GM12878 (cell line): ENCODE results near the gene DNAH1. TPM values are rescaled to one million over a fixed set of nuclear protein-coding genes. Genes with fewer than 3 reads are reported as not detected.
A peak's percentile ranks its signal among the peaks of the same experiment; 100 is the strongest.

Experiments used
- ATAC-seq: fragments of 200-7000 bp; cut with Tn5 transposase; 3 replicates; pipeline ENCODE4 v1.9.1; 2020; ENCODE audit warnings: mild to moderate bottlenecking, moderate library complexity
- BruUV-seq: library from RNA; stranded (reverse); fragments of 400-500 nt; replicated peaks from 2 replicates; lab custom pipeline; 2021; lab: Mats Ljungman, UMichigan
- CTCF ChIA-PET: fragments of 300-600 bp; sonication (Branson Sonifier 250); formaldehyde crosslinking; extraction: SDS; loops from one replicate; lab custom pipeline; 2021; ENCODE audit warnings: inconsistent platforms; lab: Yijun Ruan, JAX
- POLR2A ChIA-PET: fragments of 350-600 bp; formaldehyde crosslinking; extraction: SDS; loops from one replicate; lab custom pipeline; 2021; ENCODE audit warnings: inconsistent platforms; lab: Charles Lee
- RAD21 ChIA-PET: fragments of 300-600 bp; sonication (Branson Sonifier 250); formaldehyde crosslinking; loops from one replicate; lab custom pipeline; 2023; ENCODE audit warnings: antibody characterized with exemption; ENCODE audit not compliant: unreplicated experiment; lab: Charles Lee
- SMC1A ChIA-PET: fragments of 300-600 bp; sonication (Branson Sonifier 250); formaldehyde crosslinking; loops from one replicate; lab custom pipeline; 2023; ENCODE audit not compliant: unreplicated experiment, uncharacterized antibody; lab: Charles Lee
- DNase-seq: peaks from one replicate; pipeline ENCODE4 v3.0.0-alpha.2; 2011; ENCODE audit warnings: low read depth, low spot score
- FAIRE-seq: peaks from 3 replicates; lab custom pipeline; 2011; peaks lifted over from hg19 to GRCh38; lab: Jason Lieb, UNC
- H2AFZ ChIP-seq: 2 replicates; pipeline ENCODE4 v1.6.0; 2011; ENCODE audit warnings: low read depth, low read length, control low read depth; ENCODE audit not compliant: control insufficient read depth
- H3K27ac ChIP-seq: 2 replicates; pipeline ENCODE4 v1.5.1; 2011; ENCODE audit warnings: control low read depth; ENCODE audit not compliant: control insufficient read depth, insufficient read depth
- H3K27me3 ChIP-seq, 2 experiments: replicated peaks in 1 of 2; 2 replicates each; pipeline versions ENCODE4 v1.6.0 to v1.6.1; 2011; ENCODE audit warnings: low read length in 1 of 2; ENCODE audit not compliant: control insufficient read depth in 2 of 2, insufficient read depth in 2 of 2
- H3K36me3 ChIP-seq, 2 experiments: 2 replicates each; pipeline ENCODE4 v1.5.1; 2011; ENCODE audit warnings: low read length in 1 of 2; ENCODE audit not compliant: control insufficient read depth in 2 of 2, insufficient read depth in 2 of 2
- H3K4me1 ChIP-seq: 2 replicates; pipeline ENCODE4 v1.6.1; 2011; ENCODE audit warnings: mild to moderate bottlenecking, low read length, moderate library complexity, mixed read lengths; ENCODE audit not compliant: control insufficient read depth, insufficient read depth
- H3K4me2 ChIP-seq: 2 replicates; pipeline ENCODE4 v1.6.0; 2011; ENCODE audit warnings: control low read depth; ENCODE audit not compliant: control insufficient read depth, insufficient read depth
- H3K4me3 ChIP-seq: fragments of 200-600 bp; sonication (generic); 2 replicates; pipeline ENCODE4 v1.5.1; 2016
- H3K79me2 ChIP-seq: 2 replicates; pipeline ENCODE4 v1.6.0; 2011; ENCODE audit warnings: low read length; ENCODE audit not compliant: control insufficient read depth, insufficient read depth
- H3K9ac ChIP-seq: 2 replicates; pipeline ENCODE4 v1.8.0; 2011; ENCODE audit warnings: low read length, control low read depth, mixed read lengths; ENCODE audit not compliant: control insufficient read depth, insufficient read depth
- H3K9me3 ChIP-seq: replicated peaks from 3 replicates; pipeline ENCODE4 v1.5.1; 2011; ENCODE audit warnings: mild to moderate bottlenecking, low read length; ENCODE audit not compliant: control insufficient read depth, insufficient read depth
- H4K20me1 ChIP-seq: 2 replicates; pipeline ENCODE4 v1.6.0; 2011; ENCODE audit not compliant: control insufficient read depth, insufficient read depth
- CBFB ChIP-seq: IDR thresholded peaks from 2 replicates; pipeline ENCODE4 v1.6.1; 2016; ENCODE audit warnings: antibody characterized with exemption, low read depth
- CREM ChIP-seq: IDR thresholded peaks from 2 replicates; pipeline ENCODE4 v1.6.1; 2014; ENCODE audit warnings: antibody characterized with exemption, low read depth
- CTCF ChIP-seq, 3 experiments: IDR thresholded peaks in 2 of 3; conservative IDR thresholded peaks in 1 of 3; 2 replicates each; pipeline ENCODE4 v1.5.1; 2011; ENCODE audit warnings: low read depth in 3 of 3, low read length in 3 of 3, mild to moderate bottlenecking in 3 of 3, control low read depth in 2 of 3, moderate library complexity in 2 of 3, inconsistent platforms in 1 of 3, mixed read lengths in 1 of 3; ENCODE audit not compliant: control insufficient read depth in 2 of 3, insufficient read depth in 1 of 3; ENCODE audit errors: extremely low read depth in 1 of 3
- IKZF1 ChIP-seq: fragments of 450-650 bp; conservative IDR thresholded peaks from 2 replicates; pipeline ENCODE4 v1.6.1; 2017; ENCODE audit warnings: antibody characterized with exemption, mild to moderate bottlenecking
- NR2F1 ChIP-seq: fragments of 450-650 bp; conservative IDR thresholded peaks from 2 replicates; pipeline ENCODE4 v1.6.1; 2017; ENCODE audit warnings: mild to moderate bottlenecking
- RAD21 ChIP-seq: IDR thresholded peaks from 2 replicates; pipeline ENCODE4 v1.6.1; 2011; ENCODE audit warnings: mild to moderate bottlenecking, low read depth, low read length, moderate library complexity; ENCODE audit not compliant: insufficient read depth
- SMC3 ChIP-seq: IDR thresholded peaks from 2 replicates; pipeline ENCODE4 v1.6.1; 2011; ENCODE audit warnings: low read length, improper control_type of control experiment, borderline replicate concordance
- SP1 ChIP-seq: IDR thresholded peaks from one replicate; pipeline ENCODE4 v1.6.1; 2011; ENCODE audit warnings: low read depth, low read length
- SRF ChIP-seq, 2 experiments: IDR thresholded peaks; 2 replicates each; pipeline ENCODE4 v1.6.1; 2011; ENCODE audit warnings: low read depth in 2 of 2, low read length in 2 of 2, mild to moderate bottlenecking in 1 of 2, moderate library complexity in 1 of 2
- ZNF384 ChIP-seq: IDR thresholded peaks from 2 replicates; pipeline ENCODE4 v1.6.1; 2012; ENCODE audit warnings: low read depth, mild to moderate bottlenecking, low read length, improper control_type of control experiment, borderline replicate concordance
- WGBS: methylation state at CpG from one replicate; pipeline ENCODE4 v1.1.6; 2016; ENCODE audit warnings: low lambda C conversion rate; ENCODE audit not compliant: insufficient replicate concordance, insufficient coverage; ENCODE audit errors: missing lambda C conversion rate; 5-methylcytosine and 5-hydroxymethylcytosine counted together
- in situ Hi-C: fragments of 300-500 bp; cut with MboI; formaldehyde crosslinking; loops from 9 replicates; pipeline ENCODE4 v1.14.3; 2018; ENCODE audit warnings: mixed read lengths
- intact Hi-C: fragments of 100-400 bp; cut with micrococcal nuclease; formaldehyde crosslinking; loops from one replicate; pipeline ENCODE4 v1.14.2; 2022; ENCODE audit not compliant: unreplicated experiment
- polyA plus RNA-seq, 11 experiments: library from polyadenylated mRNA; depleted of rRNA in 4 of 11; unstranded in 6 of 11; stranded (reverse) in 5 of 11; fragments of >200 nt; fragmentation: Nextera tagmentation in 4 of 11; fragmentation: Illumina TruSeq in 1 of 11; extraction: Ambion mirVana in 4 of 11; extraction: Trizol in 1 of 11; gene quantifications; 1 replicate in 1 of 11; 2 replicates in 10 of 11; pipeline versions ENCODE4 v1.2.1 to v1.2.3, GENCODE V29; 2011 to 2016; ENCODE audit warnings: inconsistent platforms in 2 of 11, missing spikeins in 2 of 11, low read depth in 1 of 11
- total RNA-seq, 4 experiments: library from RNA; depleted of rRNA in 3 of 4; stranded (reverse); fragments of >200 nt in 3 of 4; fragmentation: Illumina TruSeq in 1 of 4; extraction: Trizol in 1 of 4; gene quantifications; 2 replicates each; pipeline versions ENCODE4 v1.2.1 to v1.2.3, GENCODE V29; 2013 to 2021
- TF ChIP-seq, protein P1 (sequence below): fragments of 450-650 bp; IDR thresholded peaks from 2 replicates; pipeline ENCODE4 v1.6.1; 2014; ENCODE audit warnings: mild to moderate bottlenecking

Gene DNAH1
- total and polyA plus RNA-seq, 10 of the 15 experiments (the other 5 are each of a cell fraction or from before 2014, with no cell fraction given): 0.31 to 5.8 (median 2.7) TPM

- Histone ChIP-seq H3K4me3 (no peak overlapping the region), H2AFZ (no peak overlapping the region), H3K36me3 (no peaks in the 10 kb centered on the region), H4K20me1 (no peaks in the 10 kb centered on the region), H3K27me3 (no peaks in the 10 kb centered on the region), H3K27ac (no peak overlapping the region), H3K9ac (no peak overlapping the region), H3K79me2 (no peaks in the 10 kb centered on the region), H3K4me1 (no peaks in the 10 kb centered on the region; the same call in 1 of the 2 replicates), H3K4me2 (no peak overlapping the region), H3K9me3 (no peaks in the 10 kb centered on the region)
- intact Hi-C loops: no loop called here
- POLR2A ChIA-PET: no interaction called here
- in situ Hi-C loops: no loop called here
- SMC1A ChIA-PET: interaction anchor here (1.9 to 2.1 kb wide), 2 partner anchors 11 to 45 kb away, joined by 5 to 8 read pairs; no protein-coding TSS in a partner anchor
- 0 out of 2 replicates have a peak, but pooled peaks have one; percentile 12 for TF ChIP-seq NR2F1
- TF ChIP-seq CBFB: no peak
- CTCF ChIA-PET: interaction anchor here (0.6 to 2.8 kb wide), 11 partner anchors 9 to 661 kb away, joined by 3 to 21 read pairs (median 7); partner anchors contain the start of gene TLR9
- FAIRE-seq: no peak
- no TSS peak for BruUV-seq
- no peak for DNase-seq
- RAD21 ChIA-PET: interaction anchor here (1.4 to 1.6 kb wide), 4 partner anchors 43 to 164 kb away, joined by 4 to 8 read pairs (median 5); no protein-coding TSS in a partner anchor
- ATAC-seq: no peak
- WGBS: 42% methylated on average over 9 of the region's 9 CpGs
These were observed 68.1 kb downstream of the DNAH1 start for GRCh38 chr3:52384019-52384761.

DNA sequence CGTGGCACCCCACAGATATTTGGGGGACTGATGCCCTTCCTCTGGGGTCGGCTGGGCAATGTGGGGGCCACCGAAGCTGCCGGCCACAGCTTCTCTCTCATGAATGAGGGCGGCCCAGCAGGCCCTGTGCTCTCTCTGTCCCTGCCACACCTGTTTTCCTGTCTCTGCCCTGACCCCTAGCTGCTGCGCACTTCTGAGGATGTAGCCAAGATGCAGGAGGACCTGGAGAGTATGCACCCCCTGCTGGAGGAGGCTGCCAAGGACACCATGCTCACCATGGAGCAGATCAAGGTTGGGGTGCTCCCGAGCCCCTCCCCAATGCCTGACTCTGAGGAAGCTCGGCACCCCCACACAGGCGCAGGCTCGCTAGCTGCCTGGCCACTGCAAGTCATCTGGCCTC, 69.0 kb downstream of the DNAH1 start:
- Histone ChIP-seq H3K27ac (no peak overlapping the region), H3K79me2 (no peaks in the 10 kb centered on the region), H3K4me2 (no peak overlapping the region), H3K4me1 (no peaks in the 10 kb centered on the region; the same call in 1 of the 2 replicates), H3K27me3 (no peaks in the 10 kb centered on the region), H3K36me3 (no peaks in the 10 kb centered on the region), H3K4me3 (no peak overlapping the region), H4K20me1 (no peaks in the 10 kb centered on the region), H3K9ac (no peak overlapping the region), H2AFZ (no peak overlapping the region), H3K9me3 (no peaks in the 10 kb centered on the region)
- 44% methylated on average over 10 of the region's 10 CpGs for WGBS
- FAIRE-seq: no peak
- intact Hi-C loops: loop anchor here (1.0 kb wide), 2 partner anchors 94 to 165 kb away; no protein-coding TSS in a partner anchor
- no peak for DNase-seq
- in situ Hi-C loops: no loop called here
- RAD21 ChIA-PET: interaction anchor here (0.8 to 1.6 kb wide), 5 partner anchors 44 to 164 kb away, joined by 3 to 8 read pairs (median 5); no protein-coding TSS in a partner anchor
- ATAC-seq: peak; percentile 90
- POLR2A ChIA-PET: no interaction called here
- SMC1A ChIA-PET: interaction anchor here (0.6 to 2.1 kb wide), 7 partner anchors 12 to 166 kb away, joined by 3 to 8 read pairs (median 4); no protein-coding TSS in a partner anchor
- BruUV-seq: no TSS peak
- CTCF ChIA-PET: interaction anchor here (0.7 to 2.8 kb wide), 16 partner anchors 10 to 180 kb away, joined by 3 to 21 read pairs (median 6); partner anchors contain the start of gene TLR9
- no peak for TF ChIP-seq CREM
- peak; percentile 59 to 73 (median 72) for TF ChIP-seq CTCF (IDR thresholded peaks at IDR 0.05 in 2 of 3, conservative IDR thresholded peaks at IDR 0.05 in 1 of 3; ENCODE audit: control insufficient read depth in 2 of 3, extremely low read depth in 1 of 3, insufficient read depth in 1 of 3, low read depth in 3 of 3, low read length in 3 of 3)
- no peak for TF ChIP-seq SP1
- TF ChIP-seq SRF (IDR thresholded peaks at IDR 0.05; ENCODE audit: low read depth in 2 of 2, low read length in 2 of 2): no peak
- peak; percentile 55 for TF ChIP-seq RAD21
- no peak for TF ChIP-seq ZNF384
- TF ChIP-seq, protein P1, sequence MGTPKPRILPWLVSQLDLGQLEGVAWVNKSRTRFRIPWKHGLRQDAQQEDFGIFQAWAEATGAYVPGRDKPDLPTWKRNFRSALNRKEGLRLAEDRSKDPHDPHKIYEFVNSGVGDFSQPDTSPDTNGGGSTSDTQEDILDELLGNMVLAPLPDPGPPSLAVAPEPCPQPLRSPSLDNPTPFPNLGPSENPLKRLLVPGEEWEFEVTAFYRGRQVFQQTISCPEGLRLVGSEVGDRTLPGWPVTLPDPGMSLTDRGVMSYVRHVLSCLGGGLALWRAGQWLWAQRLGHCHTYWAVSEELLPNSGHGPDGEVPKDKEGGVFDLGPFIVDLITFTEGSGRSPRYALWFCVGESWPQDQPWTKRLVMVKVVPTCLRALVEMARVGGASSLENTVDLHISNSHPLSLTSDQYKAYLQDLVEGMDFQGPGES: no peak
- 0 out of 2 replicates have a peak, but pooled peaks have one; percentile 13 for TF ChIP-seq IKZF1
- TF ChIP-seq SMC3: peak; percentile 55
